ENCODE data around the gene SLC26A9.
"Not testable (repeated sequence)": the region's sequence is repeated elsewhere in the genome, so short reads cannot be mapped to it uniquely, and the experiment has no call there.

Gene SLC26A9

GRCh38 chr1:205926213-205926612, 17.0 kb downstream of the SLC26A9 start:
- no peak for DNase-seq (ENCODE audit: low read depth)

DNA sequence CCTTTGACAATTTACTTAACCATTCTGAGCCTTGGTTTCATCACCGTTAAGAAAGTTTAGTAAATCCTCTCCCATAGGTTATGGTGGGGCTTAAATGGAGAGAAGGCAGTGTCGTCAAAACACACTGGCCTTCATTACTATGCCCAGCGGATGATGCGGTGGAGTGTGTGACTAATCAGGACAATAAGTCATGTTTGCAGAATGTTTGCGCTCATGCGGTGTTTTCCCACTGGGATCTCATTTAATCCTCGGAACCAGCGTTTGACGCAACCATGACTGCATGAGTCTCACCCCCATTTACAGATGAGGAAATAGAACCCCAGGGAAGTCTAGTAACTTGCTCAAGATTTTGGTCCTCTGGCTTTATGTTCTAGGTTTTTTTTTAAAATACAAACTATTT, 17.5 kb downstream of the SLC26A9 start:
- no peak for DNase-seq (ENCODE audit: low read depth)

DNA sequence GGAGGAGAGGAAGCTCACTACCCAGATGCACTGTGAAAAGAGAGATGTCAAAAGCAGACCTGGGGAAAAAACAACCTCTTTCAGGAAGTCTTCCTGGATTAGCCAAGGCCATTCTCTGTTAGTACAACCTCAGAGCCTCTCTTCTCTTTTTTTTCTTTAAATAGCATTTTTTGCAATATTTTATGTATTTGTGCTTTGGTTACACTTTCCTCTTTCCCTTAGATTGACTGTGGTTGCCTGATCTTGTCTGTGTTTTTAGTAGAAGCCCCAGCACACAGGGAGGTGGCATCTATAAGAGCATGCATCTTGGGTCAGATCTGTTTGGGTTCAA, 18.8 kb downstream of the SLC26A9 start:
- DNase-seq (ENCODE audit: low read depth) = no peak

- no peak for DNase-seq (ENCODE audit: low read depth)
Measured at GRCh38 chr1:205923651-205924459, 19.4 kb downstream of the SLC26A9 start.

- DNase-seq (ENCODE audit: low read depth) = no peak
Measured at GRCh38 chr1:205922806-205923205, 20.4 kb downstream of the SLC26A9 start.

DNA sequence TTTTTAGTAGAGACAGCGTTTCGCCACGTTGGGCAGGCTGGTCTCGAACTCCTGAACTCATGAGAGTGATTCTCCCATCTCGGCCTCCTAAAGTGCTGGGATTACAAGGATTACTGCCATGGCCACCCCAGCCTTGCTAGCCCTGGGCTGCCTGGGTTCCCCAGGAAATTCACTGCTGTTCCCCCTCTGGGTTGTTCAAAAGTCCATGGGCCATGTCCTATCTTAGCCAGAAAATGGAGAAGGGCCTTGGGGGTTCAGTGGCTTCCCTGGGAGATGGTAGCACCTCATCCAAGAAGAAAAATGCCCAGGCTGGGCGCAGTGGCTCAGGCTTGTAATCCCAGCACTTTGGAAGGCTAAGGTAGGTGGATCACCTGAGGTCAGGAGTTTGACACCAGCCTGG, 20.9 kb downstream of the SLC26A9 start:
- DNase-seq (ENCODE audit: low read depth) = no peak

DNA sequence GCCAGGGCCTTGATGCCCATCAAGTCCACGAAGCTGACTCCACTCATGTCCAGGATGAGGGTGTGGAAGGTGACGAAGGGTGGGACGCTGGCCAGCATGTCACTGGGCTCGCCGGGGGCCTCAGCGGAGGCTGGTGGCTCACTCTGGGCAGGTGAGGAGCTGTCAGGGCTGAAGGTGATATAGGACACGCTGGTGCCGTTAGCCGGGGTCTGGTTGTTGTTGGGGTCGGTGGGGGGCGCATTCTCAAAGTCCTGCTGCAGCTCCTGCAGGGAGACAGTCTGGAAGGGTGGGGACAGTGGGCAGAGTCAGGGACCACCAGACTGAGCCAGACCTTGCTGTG, 21.7 kb downstream of the SLC26A9 start:
- DNase-seq (ENCODE audit: low read depth) = no peak

DNA sequence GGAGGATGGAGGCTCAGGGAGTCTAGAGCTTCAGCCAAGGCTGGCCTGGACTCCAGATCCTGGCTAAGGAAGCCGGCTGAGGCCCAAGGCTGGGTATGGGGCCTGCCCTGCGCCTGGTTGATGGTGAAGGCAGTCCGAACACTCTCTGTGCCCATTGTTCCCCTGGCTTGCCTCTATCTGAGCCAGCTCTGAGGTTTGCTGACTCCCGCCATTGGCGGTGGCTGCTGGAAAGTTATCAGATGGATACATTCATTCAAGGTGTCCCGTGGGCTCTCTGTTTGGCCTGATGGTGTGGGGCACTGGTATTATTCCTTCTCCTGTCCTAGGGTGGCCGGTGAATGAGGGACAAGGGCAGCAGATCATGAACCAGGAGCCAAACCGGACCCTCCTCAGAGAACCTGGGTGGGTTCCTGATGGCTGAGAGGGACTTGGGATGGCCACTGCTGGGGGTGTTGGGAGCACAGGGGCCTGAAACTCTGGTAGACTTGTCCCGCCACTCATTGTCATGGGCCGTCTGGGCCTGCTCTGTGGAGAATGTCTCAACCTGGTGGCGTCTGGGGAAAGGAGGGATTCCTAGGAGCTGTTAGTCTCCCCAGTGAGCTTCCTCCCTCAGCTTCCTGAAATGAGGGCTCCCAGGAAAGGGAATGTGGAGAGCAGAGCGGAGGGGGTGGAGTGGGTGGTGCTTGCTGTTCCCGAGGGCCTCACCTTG, 22.2 kb downstream of the SLC26A9 start:
- DNase-seq (ENCODE audit: low read depth) = no peak

- no peak for DNase-seq (ENCODE audit: low read depth)
Measured at GRCh38 chr1:205920159-205920558, 23.1 kb downstream of the SLC26A9 start.

GRCh38 chr1:205918955-205919746, 24.1 kb downstream of the SLC26A9 start:
- DNase-seq (ENCODE audit: low read depth) = peak; percentile 55

- no peak for DNase-seq (ENCODE audit: low read depth)
Measured at GRCh38 chr1:205917466-205918238, 25.6 kb downstream of the SLC26A9 start.

DNA sequence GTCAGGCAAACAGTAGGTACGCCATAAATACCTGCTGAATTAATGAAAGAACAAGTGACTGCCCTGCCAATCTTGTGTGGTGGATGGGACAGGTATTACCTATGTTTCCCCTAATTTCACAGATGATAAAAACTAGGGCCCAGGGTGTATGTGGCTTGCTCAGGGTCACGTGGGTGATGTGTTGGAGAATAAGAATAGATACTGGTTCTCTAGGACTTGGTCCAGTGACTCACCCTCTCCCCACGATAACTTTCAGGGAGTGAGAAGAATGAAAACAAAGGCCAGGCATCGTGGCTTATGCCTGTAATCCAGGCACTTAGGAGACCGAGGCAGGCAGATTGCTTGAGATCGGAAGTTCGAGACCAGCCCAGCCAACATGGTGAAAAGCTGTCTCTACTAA, 26.7 kb downstream of the SLC26A9 start:
- no peak for DNase-seq (ENCODE audit: low read depth)

DNA sequence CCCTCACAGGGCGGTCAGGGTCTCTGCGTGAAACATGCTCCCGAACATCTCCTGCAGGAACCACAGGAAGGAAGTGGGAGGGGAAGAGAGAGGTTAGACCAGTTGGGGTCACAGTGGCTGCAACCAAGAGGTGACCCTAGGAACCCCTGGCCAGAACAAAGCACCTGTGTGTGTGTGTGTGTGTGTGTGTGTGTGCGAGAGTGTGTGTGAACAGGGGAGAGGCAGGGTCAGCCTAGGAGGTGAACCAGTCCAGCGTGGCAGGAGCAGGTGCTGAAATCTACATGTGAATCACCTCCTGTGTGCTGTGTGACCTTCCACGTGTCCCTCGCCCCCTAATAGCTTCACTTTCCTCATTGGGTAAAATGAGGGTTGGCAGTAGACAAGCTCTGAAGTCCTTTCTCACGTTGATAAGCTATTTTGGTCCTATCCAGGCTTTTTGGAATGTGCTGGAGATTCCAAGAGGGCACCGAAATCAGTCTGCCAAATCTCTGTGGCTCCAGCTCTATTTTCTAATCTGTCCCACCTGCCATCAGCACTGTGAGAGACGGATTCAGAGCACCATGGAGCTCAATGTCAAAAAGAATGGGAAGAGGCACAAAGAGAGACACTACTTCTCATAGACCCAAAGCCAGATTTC, 27.8 kb downstream of the SLC26A9 start:
- no peak for DNase-seq (ENCODE audit: low read depth)

GRCh38 chr1:205914730-205915129, 28.5 kb downstream of the SLC26A9 start:
- DNase-seq (ENCODE audit: low read depth) = no peak

- no peak for DNase-seq (ENCODE audit: low read depth)
Measured at GRCh38 chr1:205914155-205914507, 29.1 kb downstream of the SLC26A9 start.

- no peak for DNase-seq (ENCODE audit: low read depth)
Measured at GRCh38 chr1:205913451-205914154, 29.7 kb downstream of the SLC26A9 start.

DNA sequence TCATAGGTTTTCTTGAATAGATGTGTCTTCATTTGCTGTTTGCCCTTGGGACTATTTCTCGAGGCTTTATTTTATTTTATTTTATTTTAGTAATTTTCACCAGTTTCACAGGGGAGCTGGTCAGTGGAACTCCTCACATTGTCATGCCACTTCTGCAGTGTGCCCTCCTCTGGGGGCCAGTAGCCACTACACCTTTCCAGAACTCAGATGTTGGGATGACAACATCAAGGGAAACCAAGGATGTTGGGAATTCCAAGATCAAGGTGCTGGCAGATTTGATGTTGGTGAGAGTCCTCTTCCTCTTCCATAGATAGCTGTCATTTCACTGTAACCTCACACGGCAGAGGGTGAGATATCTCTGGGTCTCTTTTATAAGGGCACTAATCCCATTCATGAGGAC, 35.5 kb downstream of the SLC26A9 start:
- DNase-seq (ENCODE audit: low read depth) = no peak

- DNase-seq (ENCODE audit: low read depth) = not testable (repeated sequence)
Measured at GRCh38 chr1:205905095-205905494, 38.2 kb downstream of the SLC26A9 start.

DNA sequence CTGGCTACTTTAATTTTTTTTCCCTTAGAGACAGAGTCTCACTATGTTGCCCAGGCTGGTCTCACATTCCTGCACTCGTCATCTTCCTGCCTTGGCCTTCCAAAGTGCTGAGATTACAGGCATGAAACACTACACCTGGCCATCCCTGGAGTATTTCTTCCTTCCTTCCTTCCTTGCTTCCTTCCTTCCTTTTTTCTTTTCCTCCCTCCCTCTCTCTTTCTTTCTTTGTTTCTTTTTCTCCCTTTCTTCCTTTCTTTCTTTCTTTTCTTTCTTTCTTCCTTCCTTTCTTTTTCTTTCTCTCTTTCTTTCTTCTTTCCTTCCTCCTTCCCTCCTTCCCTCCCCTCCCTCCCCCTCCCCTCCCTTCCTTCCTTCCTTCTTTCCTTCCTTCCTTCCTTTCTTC, 46.9 kb downstream of the SLC26A9 start:
- DNase-seq (ENCODE audit: low read depth) = no peak

DNA sequence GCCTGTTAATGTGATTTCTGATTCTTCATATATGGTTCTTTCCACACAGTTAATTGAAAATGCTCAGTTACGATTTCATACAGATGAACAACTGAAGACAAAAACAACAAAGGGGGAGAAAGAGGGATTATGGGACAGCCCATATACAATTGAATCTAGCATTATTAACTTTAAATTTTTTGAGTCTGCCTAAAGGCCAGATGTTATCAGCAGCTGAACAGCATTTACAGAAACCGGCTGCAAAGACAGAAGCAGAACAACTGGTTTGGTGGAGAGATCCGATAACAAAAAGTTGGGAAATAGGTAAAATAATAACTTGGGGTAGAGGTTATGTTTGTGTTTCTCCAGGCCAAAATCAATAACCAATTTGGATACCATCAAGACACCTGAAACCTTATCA, 49.1 kb downstream of the SLC26A9 start:
- not testable (repeated sequence) for DNase-seq (ENCODE audit: low read depth)

DNA sequence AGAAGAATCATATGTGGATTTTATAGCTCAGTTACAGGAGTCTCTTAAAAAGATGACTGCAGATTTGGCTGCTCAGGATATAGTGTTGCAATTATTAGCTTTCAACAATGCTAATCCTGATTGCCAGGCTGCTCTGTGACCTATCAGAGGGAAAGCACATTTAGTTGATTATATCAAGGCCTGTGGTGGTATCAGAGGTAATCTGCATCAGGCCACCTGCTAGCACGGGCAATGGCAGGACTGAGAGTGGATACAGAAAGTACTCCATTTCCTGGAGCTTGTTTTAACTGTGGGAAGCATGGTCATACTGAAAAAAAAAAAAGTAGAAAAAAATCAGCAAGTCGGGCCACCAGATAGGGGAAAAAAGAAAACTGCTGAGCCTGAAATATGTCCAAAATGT, 51.1 kb downstream of the SLC26A9 start:
- not testable (repeated sequence) for DNase-seq (ENCODE audit: low read depth)

Measured in stimulated activated CD8-positive, alpha-beta memory T cell treated with anti-CD3 and anti-CD28 coated beads, Interleukin-15, amount 100 ng/mL, for 24 hours (primary cell).